HL-60/S4 treated with phorbol 12-myristate 13-acetate at 8.2 ng/mL for 4 days and 3 days (cell line): ENCODE results near the gene HOXC12.

Source experiments
- in situ Hi-C: fragments of 300-500 bp; cut with MboI; formaldehyde crosslinking; loops from 2 replicates; pipeline ENCODE4 v1.15.0; 2022; ENCODE audit warnings: low sequenced_read_pairs

HOXC12 gene

DNA sequence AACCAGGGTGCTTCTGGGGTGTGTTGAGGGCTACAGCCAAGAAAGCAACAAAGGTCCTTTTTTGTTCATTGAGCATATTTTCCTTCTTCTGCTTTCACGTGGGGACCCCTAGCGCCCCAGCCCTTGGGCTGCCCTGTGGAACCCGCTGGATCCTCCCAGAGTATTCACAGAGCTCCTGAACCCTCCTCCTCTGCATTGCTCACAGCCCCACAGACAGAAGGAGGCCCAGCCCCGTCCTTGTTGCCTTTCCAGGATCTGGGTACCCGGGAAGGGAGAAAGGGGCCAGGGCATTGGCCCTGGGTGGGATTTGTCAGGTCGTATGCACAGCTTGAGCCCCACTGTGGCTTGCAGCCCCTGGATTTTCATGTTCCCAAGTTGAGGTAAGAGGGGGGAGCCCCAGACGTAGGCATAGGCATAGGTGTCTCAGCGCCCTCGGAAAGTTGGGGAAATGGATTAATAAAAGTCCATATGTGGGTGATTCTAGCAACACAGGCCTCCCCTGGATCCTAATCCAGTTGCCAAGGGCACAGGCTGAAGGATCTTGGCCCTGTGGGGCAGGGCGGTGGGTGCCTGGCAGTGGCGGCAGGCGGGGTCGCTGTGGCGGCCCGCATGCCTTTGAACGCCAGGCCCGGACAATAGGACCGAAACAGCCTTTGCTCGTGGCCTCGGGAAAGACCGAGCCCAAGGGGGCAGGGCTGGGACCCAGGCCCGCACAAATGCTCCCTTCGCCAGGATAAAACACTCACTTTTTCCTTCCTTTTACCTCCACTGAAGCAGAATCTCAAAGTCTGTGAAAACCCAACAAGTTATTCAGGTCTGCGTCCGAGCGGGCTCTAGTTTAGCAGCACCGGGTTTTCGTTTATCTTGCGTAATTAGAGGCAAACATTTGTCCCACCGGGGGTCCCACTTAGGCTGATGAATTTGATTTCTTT lies 27.2 kb downstream of the HOXC12 start:
- in situ Hi-C loops, result loop anchor here (25.0 kb wide), 1 partner anchor 380 kb away; the partner anchor contains the start of gene GPR84

DNA sequence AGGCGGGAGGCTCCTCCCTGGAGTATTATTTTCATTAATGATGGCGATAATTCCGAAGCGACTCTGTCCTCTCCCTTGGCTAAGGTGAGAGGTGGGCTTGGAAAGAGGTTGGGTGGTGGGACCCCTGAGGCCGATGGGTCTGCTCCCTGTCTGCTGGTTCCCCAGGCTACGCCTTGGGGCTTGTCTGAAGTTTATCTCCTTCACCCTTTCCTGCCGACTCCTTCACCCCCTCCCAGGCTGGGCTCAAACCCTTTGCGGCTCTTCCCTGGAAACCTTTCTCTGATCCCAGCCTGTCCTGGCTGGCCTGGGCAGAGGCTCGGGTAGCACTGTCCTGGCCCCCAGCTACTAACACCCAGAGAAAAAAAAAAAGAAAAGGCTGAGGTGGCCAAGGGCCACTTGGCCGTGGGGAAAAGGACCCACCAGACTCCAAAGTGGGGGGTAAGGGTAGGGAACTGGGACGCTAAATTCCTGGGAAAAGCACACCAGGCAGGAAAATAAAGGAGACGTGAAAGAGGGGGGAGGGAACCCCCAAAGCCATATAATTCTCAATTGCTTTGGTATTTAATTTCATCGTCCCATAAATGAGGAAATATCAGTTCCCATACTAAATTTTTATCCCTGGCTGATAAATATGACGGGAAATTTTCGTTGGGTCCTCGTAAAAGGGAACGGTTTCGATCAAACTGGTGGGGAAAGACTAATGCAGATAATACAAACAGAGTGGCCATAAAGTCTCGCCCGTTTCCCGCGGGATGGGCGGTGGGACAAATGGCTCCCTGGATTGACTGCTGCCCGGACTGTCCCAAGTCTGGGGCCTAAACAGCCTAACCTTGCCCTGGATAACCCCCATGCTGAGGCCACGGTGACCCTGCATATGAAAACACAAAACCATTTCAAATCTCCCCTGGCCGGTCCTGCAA lies 28.2 kb downstream of the HOXC12 start:
- in situ Hi-C loops, result loop anchor here (25.0 kb wide), 1 partner anchor 379 kb away; the partner anchor contains the start of gene GPR84

DNA sequence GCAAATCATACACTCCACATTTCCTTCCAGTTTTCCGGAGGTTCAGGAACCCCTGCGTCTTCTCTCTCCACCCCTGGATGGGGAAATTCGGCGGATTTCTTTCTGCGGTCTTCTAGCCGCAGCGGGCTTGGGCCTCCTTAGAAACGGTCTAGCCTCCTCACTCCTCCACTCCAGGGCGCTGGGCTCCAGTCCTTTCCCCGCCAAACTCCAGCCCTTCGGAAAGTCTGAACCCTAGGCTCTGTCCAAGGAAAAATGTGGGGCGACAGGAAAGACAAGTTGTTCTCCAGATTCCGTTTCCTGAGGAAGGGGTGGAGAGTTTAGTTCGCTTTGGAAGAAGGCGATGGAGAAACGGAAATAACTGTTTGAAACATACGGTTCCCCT lies 28.9 kb downstream of the HOXC12 start:
- in situ Hi-C loops, result loop anchor here (25.0 kb wide), 1 partner anchor 379 kb away; the partner anchor contains the start of gene GPR84

DNA sequence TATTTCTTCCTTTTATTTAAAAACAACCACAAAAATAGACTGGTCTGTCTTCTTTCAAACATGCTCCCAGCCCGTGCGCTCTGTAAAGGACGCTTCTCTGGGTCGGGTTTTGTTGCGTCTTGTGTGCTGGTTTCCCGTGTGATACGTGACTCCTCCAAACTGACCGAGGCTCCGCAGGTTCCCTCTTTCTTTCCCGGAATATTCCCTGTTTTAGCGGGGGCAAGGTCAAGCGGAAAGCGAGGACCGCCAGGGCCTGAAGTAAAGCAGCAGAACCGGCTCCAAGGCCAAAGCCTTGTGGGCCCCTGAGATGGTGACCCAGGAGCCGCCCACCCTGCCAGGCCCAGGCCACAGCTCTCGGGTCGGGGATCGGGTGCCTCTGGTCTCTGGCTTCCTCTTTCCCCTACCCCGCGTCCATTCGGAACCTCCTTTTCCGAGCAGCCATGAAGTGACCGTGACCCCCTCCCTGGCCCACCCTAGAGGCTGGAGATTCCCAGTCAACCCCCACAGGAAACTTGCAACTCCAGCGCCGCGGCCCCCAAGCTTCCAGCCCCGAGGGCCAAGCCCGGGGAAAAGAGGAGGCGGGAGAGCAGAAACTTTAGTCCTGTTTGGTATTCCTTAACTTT lies 29.4 kb downstream of the HOXC12 start:
- in situ Hi-C loops, result loop anchor here (25.0 kb wide), 1 partner anchor 378 kb away; the partner anchor contains the start of gene GPR84

- in situ Hi-C loops, result loop anchor here (25.0 kb wide), 1 partner anchor 377 kb away; the partner anchor contains the start of gene GPR84
These were observed 30.4 kb downstream of the HOXC12 start, which contains the start of gene HOXC10 for GRCh38 chr12:53984901-53985691. Gene HOXC10 (plus strand): TSS chr12:53985146. CDS start chr12:53985260, 114 bp downstream.

- in situ Hi-C loops, result loop anchor here (25.0 kb wide), 1 partner anchor 377 kb away; the partner anchor contains the start of gene GPR84
These were observed 30.9 kb downstream of the HOXC12 start for GRCh38 chr12:53985692-53985993.

DNA sequence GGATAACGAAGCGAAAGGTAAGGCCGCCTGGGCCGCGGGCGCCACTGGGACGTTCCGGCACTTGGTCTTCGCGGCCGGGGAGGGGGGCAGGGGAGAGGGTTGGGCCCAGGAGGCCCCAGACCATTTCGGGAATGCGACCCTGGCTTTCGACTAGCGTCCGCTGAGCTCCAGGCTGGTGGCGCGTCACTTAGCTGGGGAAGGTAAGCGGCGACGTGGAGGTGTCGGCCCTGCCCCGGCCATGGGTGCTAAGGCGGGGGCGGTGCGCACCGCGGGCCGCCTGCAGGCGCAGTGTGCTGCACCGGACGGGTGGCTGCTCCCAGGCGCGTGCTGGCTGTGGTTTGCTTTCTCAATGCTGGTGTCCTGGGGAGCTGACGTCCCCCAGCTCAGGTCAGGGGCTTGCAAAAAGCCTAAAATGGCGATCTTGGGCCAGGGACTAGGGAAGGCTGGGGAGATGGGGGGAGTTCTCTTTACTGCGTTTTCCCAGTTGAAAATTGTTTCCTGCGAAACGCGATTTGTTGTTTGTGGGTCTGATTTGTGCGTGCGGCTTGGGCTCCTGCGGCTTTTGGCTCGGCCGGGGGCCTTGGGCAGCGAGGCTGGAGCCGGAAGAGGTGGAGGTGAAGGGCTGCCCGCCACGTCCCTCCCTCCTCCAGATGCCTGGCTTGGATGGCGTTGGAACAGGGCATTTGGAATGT lies 31.4 kb downstream of the HOXC12 start:
- in situ Hi-C loops, result loop anchor here (25.0 kb wide), 1 partner anchor 376 kb away; the partner anchor contains the start of gene GPR84

- in situ Hi-C loops, result loop anchor here (25.0 kb wide), 1 partner anchor 375 kb away; the partner anchor contains the start of gene GPR84
These were observed 32.2 kb downstream of the HOXC12 start for GRCh38 chr12:53986686-53987483.

DNA sequence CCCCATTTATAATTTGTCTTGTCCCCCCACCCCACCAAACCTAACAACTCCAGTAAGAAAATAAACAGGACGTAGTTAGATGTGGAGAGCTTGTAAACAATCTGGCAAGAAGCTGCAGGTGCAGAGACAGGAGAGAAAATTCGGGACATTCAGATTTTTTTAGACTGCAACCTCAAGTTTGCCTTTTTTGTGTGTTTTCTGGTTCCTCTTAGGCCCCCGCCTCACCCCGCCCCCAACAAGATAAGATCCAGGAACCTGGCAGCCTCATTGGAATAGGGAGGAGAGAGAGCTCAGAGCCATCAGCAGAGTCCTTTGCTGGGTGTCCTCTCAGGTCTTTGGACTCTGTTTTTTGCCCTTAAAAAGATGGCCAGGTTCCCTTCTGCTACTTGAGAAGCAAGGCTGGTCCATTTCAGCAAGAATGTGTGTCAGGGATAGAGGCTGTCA lies 33.1 kb downstream of the HOXC12 start:
- in situ Hi-C loops, result loop anchor here (25.0 kb wide), 1 partner anchor 374 kb away; the partner anchor contains the start of gene GPR84

DNA sequence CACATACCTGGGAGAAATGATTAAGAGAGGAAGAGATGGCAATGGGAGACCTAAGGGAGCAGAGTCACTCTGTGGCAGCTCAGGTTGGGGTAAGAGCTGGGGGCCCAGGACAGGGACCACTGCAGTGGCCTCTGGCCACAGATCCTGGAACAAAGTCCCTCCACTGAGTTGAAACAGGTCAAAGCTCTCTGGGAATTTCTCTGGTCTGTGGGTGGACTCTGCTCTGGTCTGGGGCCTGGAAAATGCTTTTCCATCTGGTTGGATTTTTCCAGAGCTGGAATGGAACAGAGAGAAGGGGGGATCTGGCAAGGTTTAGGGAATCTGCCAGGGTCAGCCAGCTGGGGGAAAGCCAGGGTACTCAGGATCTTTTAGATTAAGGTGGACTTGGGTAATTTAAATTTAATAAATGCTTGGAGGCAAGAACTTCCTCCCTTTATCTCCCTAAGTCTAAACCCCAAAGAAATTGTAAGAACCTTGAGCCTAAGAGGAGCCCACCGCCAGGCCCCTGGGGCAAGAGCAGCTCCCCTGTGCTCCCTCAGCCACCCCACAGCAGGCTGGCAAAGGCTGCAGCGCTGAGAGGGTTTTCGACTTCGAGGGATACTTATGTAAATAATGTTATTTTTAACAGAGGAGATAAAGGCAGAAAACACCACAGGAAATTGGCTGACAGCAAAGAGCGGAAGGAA lies 34.0 kb downstream of the HOXC12 start:
- in situ Hi-C loops, result loop anchor here (25.0 kb wide), 1 partner anchor 374 kb away; the partner anchor contains the start of gene GPR84

GRCh38 chr12:53989227-53990113 lies 34.8 kb downstream of the HOXC12 start:
- in situ Hi-C loops, result loop anchor here (10.0 to 25.0 kb wide), 2 partner anchors 225 to 373 kb away; partner anchors contain the start of gene GPR84

GRCh38 chr12:53990311-53991076 lies 35.8 kb downstream of the HOXC12 start:
- in situ Hi-C loops, result loop anchor here (10.0 to 25.0 kb wide), 2 partner anchors 224 to 372 kb away; partner anchors contain the start of gene GPR84

DNA sequence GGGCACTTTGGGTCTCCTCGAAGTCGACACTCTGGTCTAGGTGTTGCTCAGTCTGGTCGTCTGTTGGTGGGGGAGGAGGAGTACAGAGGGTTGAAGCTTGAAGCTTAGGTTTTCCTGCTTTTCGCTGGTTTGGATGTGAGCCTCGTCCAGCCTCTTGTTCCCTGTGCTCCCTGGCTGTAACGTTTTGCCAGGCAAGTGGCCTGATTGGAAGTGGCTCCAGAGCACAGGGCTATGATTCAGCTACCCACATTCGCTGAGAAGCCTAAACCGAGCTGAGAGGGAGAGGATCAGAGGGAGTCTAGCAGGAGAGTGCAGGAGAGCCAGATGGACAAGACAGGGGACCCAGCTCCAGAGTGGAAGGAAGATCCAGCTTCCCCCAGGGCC lies 36.4 kb downstream of the HOXC12 start:
- in situ Hi-C loops, result loop anchor here (10.0 to 25.0 kb wide), 2 partner anchors 224 to 371 kb away; partner anchors contain the start of gene GPR84

- in situ Hi-C loops, result loop anchor here (10.0 to 25.0 kb wide), 2 partner anchors 222 to 370 kb away; partner anchors contain the start of gene GPR84
These were observed 37.7 kb downstream of the HOXC12 start for GRCh38 chr12:53992377-53992889.
